ENCODE results near the gene CFAP57. TPM values are rescaled to one million over a fixed set of nuclear protein-coding genes. Genes with fewer than 3 reads are reported as not detected.
"Not testable (repeated sequence)": the region's sequence is repeated elsewhere in the genome, so short reads cannot be mapped to it uniquely, and the experiment has no call there.

CFAP57 gene
- total RNA-seq, 2 donors from 2014 or later: 0.25 TPM; not detected in 1

- H3K4me1 Mint-ChIP-seq (ENCODE audit: low read depth in 2 of 2): no peaks in the 10 kb centered on the region
These were observed 22.4 kb downstream of the CFAP57 start for GRCh38 chr1:43194509-43194908.

GRCh38 chr1:43197343-43198127 is 25.4 kb downstream of the CFAP57 start:
- Mint-ChIP-seq H3K27me3 (peaks cover 15 to 24% of the 10 kb centered on the region in 2 donors), H3K9me3 (no peaks in the 10 kb centered on the region), H3K27ac (no peak overlapping the region), H3K4me3 (no peak overlapping the region), H3K36me3 (peaks cover 7% of the 10 kb centered on the region), H3K4me1 (ENCODE audit: low read depth in 2 of 2) (no peaks in the 10 kb centered on the region)
- DNase-seq (ENCODE audit: low spot score): no peak
- ATAC-seq: no peak

More at GRCh38 chr1:43194509-43194908, 22.4 kb downstream of the CFAP57 start:
- no peak overlapping the region for H3K4me3 Mint-ChIP-seq
- H3K9me3 Mint-ChIP-seq: no peaks in the 10 kb centered on the region
- H3K27me3 Mint-ChIP-seq: peaks cover 20 to 45% of the 10 kb centered on the region in 2 donors
- ATAC-seq: no peak
- DNase-seq (ENCODE audit: low spot score): no peak
- H3K36me3 Mint-ChIP-seq: peaks cover 13% of the 10 kb centered on the region
- H3K27ac Mint-ChIP-seq: no peak overlapping the region

DNA sequence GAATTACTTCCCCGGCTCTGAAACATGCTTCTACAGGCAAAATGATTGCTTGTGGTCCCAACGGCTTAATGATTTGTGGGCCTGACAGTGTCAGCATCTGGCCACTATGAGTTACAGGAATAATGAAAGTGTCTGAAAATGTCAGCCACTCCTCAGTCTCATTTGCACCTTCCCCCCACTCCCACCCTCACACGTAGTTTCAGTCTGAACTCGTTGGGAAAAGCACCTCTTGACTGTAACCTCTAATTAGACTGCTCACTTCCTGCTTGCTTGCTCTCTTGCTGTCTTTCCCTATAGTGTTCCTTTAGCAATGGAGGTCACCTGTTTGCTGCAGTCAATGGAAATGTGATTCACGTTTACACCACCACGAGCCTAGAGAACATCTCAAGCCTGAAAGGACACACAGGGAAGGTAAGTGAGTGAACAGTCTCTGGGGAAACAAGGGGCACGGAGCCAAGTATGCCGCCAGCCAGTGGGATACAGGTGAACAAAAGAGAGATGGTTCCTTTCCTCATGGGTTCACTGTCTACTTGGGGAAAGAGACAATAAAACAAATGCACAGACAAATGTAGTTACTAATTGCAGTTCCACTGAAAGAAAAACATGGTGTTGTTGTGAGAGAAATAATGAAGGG is 27.1 kb downstream of the CFAP57 start:
- Mint-ChIP-seq H3K4me1 (ENCODE audit: low read depth in 2 of 2) (no peaks in the 10 kb centered on the region), H3K9me3 (no peaks in the 10 kb centered on the region), H3K4me3 (no peak overlapping the region), H3K27ac (no peak overlapping the region), H3K27me3 (peaks cover 13 to 21% of the 10 kb centered on the region in 2 donors), H3K36me3 (peaks cover 6% of the 10 kb centered on the region)
- peak in 1 of 2 donors; percentile 33 for ATAC-seq
- no peak for DNase-seq (ENCODE audit: low spot score)

- H3K4me1 Mint-ChIP-seq (ENCODE audit: low read depth in 2 of 2): no peaks in the 10 kb centered on the region
These were observed 31.7 kb downstream of the CFAP57 start for GRCh38 chr1:43203859-43204258.

GRCh38 chr1:43204394-43204793 is 32.3 kb downstream of the CFAP57 start:
- Mint-ChIP-seq H3K4me3 (no peak overlapping the region), H3K36me3 (no peaks in the 10 kb centered on the region), H3K4me1 (ENCODE audit: low read depth in 2 of 2) (no peaks in the 10 kb centered on the region), H3K9me3 (no peaks in the 10 kb centered on the region), H3K27ac (no peak overlapping the region), H3K27me3 (peaks cover 7 to 10% of the 10 kb centered on the region in 2 donors)
- DNase-seq (ENCODE audit: low spot score) (no peak), ATAC-seq (no peak)

More at GRCh38 chr1:43203859-43204258, 31.7 kb downstream of the CFAP57 start:
- H3K27me3 Mint-ChIP-seq: peaks cover 7 to 10% of the 10 kb centered on the region in 2 donors
- DNase-seq (ENCODE audit: low spot score) (no peak), ATAC-seq (no peak)
- H3K9me3 Mint-ChIP-seq: no peaks in the 10 kb centered on the region
- no peaks in the 10 kb centered on the region for H3K36me3 Mint-ChIP-seq
- no peak overlapping the region for H3K27ac Mint-ChIP-seq
- H3K4me3 Mint-ChIP-seq: no peak overlapping the region

DNA sequence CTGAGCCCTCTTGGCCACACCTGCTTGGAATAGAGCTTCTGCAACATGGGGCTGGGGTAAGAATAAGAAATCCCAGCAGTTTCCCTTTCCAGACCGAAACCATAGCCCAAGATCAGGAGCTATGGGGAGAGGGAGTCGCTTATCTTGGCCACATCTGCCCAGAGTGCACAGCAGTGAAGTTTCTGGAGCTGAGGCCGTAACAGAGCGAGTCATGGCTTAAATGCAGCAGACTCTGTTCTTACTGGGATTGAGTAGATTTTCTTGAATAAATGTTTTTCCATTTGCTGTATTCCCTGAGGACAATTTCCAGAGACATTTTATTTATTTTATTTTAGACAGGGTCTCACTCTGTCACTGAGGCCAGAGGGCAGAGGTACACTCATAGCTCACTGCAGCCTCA is 33.5 kb downstream of the CFAP57 start:
- Mint-ChIP-seq H3K4me3 (no peak overlapping the region), H3K27me3 (peaks cover 7 to 16% of the 10 kb centered on the region in 2 donors), H3K36me3 (no peaks in the 10 kb centered on the region), H3K27ac (no peak overlapping the region), H3K9me3 (no peaks in the 10 kb centered on the region), H3K4me1 (ENCODE audit: low read depth in 2 of 2) (no peaks in the 10 kb centered on the region)
- DNase-seq (ENCODE audit: low spot score) (no peak), ATAC-seq (no peak)

- no peaks in the 10 kb centered on the region for H3K9me3 Mint-ChIP-seq
- no peaks in the 10 kb centered on the region for H3K36me3 Mint-ChIP-seq
- ATAC-seq (no peak), DNase-seq (ENCODE audit: low spot score) (no peak)
- H3K27me3 Mint-ChIP-seq: peaks cover 7 to 16% of the 10 kb centered on the region in 2 donors
- H3K4me3 Mint-ChIP-seq: no peak overlapping the region
- H3K4me1 Mint-ChIP-seq (ENCODE audit: low read depth in 2 of 2): no peaks in the 10 kb centered on the region
- H3K27ac Mint-ChIP-seq: no peak overlapping the region
These were observed 34.6 kb downstream of the CFAP57 start for GRCh38 chr1:43206600-43207228.

- Mint-ChIP-seq H3K27me3 (peaks cover 7 to 16% of the 10 kb centered on the region in 2 donors), H3K9me3 (no peaks in the 10 kb centered on the region), H3K4me1 (ENCODE audit: low read depth in 2 of 2) (no peaks in the 10 kb centered on the region), H3K4me3 (no peak overlapping the region), H3K36me3 (no peaks in the 10 kb centered on the region), H3K27ac (no peak overlapping the region)
- DNase-seq (ENCODE audit: low spot score) (no peak), ATAC-seq (no peak)
These were observed 35.2 kb downstream of the CFAP57 start for GRCh38 chr1:43207229-43207853.

GRCh38 chr1:43208277-43208676 is 36.1 kb downstream of the CFAP57 start:
- H3K9me3 Mint-ChIP-seq; H3K36me3 Mint-ChIP-seq; H3K27ac Mint-ChIP-seq; H3K4me3 Mint-ChIP-seq; H3K4me1 Mint-ChIP-seq (ENCODE audit: low read depth in 2 of 2); ATAC-seq; DNase-seq (ENCODE audit: low spot score): not testable (repeated sequence)
- H3K27me3 Mint-ChIP-seq: peaks cover 11 to 16% of the 10 kb centered on the region in 2 donors

DNA sequence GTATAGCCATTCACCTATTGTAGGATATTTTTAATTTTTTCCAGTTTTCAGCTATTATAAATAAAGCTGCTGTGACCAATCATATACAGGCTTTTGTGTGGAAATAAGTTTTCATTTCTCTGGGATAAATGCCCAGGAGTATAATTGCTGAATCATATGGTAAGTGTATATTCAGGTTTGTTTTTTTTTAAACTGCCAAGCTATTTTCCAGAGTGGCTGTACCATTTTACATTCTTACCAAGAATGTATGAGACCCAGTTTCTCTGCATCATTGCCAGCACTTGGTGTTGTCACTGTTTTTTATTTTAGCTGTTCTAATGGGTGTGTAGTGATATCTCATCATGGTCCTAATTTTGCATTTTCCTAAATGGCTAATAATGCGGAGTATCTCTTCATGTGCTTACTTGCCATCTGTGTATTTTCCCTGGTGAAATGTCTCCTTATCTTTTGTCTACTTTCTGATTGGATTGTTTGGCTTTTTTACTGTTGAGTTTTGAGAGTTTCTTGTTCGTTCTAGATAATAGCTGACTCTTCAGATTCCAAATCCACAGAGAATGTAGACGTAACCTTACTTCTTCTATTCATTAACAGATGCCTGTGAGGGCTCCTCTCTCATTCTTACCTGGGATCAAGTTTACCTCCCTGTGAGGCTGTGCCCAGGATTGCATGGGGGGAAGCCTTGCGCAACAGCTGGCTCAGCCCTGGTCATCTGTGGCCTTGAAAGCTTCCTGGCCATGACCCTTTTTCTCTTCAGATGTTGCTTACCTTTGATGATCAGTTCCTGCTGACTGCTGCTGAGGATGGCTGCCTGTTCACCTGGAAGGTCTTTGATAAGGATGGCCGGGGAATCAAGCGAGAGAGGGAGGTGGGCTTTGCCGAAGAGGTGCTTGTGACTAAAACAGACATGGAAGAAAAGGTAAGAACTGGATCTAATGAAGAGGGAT is 42.6 kb downstream of the CFAP57 start:
- Mint-ChIP-seq H3K9me3 (no peaks in the 10 kb centered on the region), H3K27ac (no peak overlapping the region), H3K36me3 (no peaks in the 10 kb centered on the region), H3K4me3 (no peak overlapping the region), H3K27me3 (peaks cover 19 to 37% of the 10 kb centered on the region in 2 donors), H3K4me1 (ENCODE audit: low read depth in 2 of 2) (no peaks in the 10 kb centered on the region)
- ATAC-seq (no peak), DNase-seq (ENCODE audit: low spot score) (no peak)

- H3K4me3 Mint-ChIP-seq: no peak overlapping the region
- peaks cover 16 to 43% of the 10 kb centered on the region in 2 donors for H3K27me3 Mint-ChIP-seq
- DNase-seq (ENCODE audit: low spot score) (no peak), ATAC-seq (no peak)
- no peaks in the 10 kb centered on the region for H3K9me3 Mint-ChIP-seq
- no peaks in the 10 kb centered on the region for H3K36me3 Mint-ChIP-seq
- H3K27ac Mint-ChIP-seq: no peak overlapping the region
- no peaks in the 10 kb centered on the region for H3K4me1 Mint-ChIP-seq (ENCODE audit: low read depth in 2 of 2)
These were observed 45.6 kb downstream of the CFAP57 start for GRCh38 chr1:43217747-43218146.

- Mint-ChIP-seq H3K4me3 (no peak overlapping the region), H3K4me1 (ENCODE audit: low read depth in 2 of 2) (no peaks in the 10 kb centered on the region), H3K27me3 (peaks cover 13 to 21% of the 10 kb centered on the region in 2 donors), H3K27ac (no peak overlapping the region), H3K9me3 (no peaks in the 10 kb centered on the region), H3K36me3 (no peaks in the 10 kb centered on the region)
- ATAC-seq (no peak), DNase-seq (ENCODE audit: low spot score) (no peak)
These were observed 49.0 kb downstream of the CFAP57 start for GRCh38 chr1:43220905-43221778.

Data from natural killer cell treated with Interleukin-12 subunit alpha and Interleukin-12 subunit beta and Interleukin-15 and Interleukin-18, amount 100 ng/mL, for 72 hours (primary cell).